GM18502 (cell line): Measurements from ENCODE around the gene ANO4.
"Not testable (repeated sequence)": the region's sequence is repeated elsewhere in the genome, so short reads cannot be mapped to it uniquely, and the experiment has no call there.

ENCODE experiments used
- ATAC-seq: cut with Tn5 transposase; IDR thresholded peaks from one replicate; pipeline ENCODE4 v1.9.1; 2021; ENCODE audit warnings: mild to moderate bottlenecking; ENCODE audit not compliant: unreplicated experiment, poor library complexity

ANO4 gene

GRCh38 chr12:100982511-100983183, 188.1 kb downstream of the ANO4 start:
- ATAC-seq = no peak

- no peak for ATAC-seq
These were observed 190.2 kb downstream of the ANO4 start for GRCh38 chr12:100984796-100985195.

- ATAC-seq = no peak
These were observed 192.3 kb downstream of the ANO4 start for GRCh38 chr12:100986595-100987547.

- ATAC-seq = peak; percentile 97
These were observed 193.3 kb downstream of the ANO4 start for GRCh38 chr12:100987552-100988521.

GRCh38 chr12:100989509-100989908, 194.9 kb downstream of the ANO4 start:
- ATAC-seq = not testable (repeated sequence)

- ATAC-seq = no peak
These were observed 196.5 kb downstream of the ANO4 start for GRCh38 chr12:100991102-100991501.

- ATAC-seq = no peak
These were observed 197.6 kb downstream of the ANO4 start for GRCh38 chr12:100992194-100992593.

GRCh38 chr12:100993916-100994450, 199.4 kb downstream of the ANO4 start:
- no peak for ATAC-seq

- peak; percentile 77 for ATAC-seq
These were observed 200.6 kb downstream of the ANO4 start for GRCh38 chr12:100995201-100995600.

- peak; percentile 78 for ATAC-seq
These were observed 201.2 kb downstream of the ANO4 start for GRCh38 chr12:100995771-100996170.

- peak; percentile 89 for ATAC-seq
These were observed 207.1 kb downstream of the ANO4 start for GRCh38 chr12:101001669-101002068.

- ATAC-seq = no peak
These were observed 208.3 kb downstream of the ANO4 start for GRCh38 chr12:101002696-101003419.

GRCh38 chr12:101004898-101005297, 210.3 kb downstream of the ANO4 start:
- ATAC-seq = no peak

GRCh38 chr12:101009274-101009673, 214.7 kb downstream of the ANO4 start:
- no peak for ATAC-seq

GRCh38 chr12:101010896-101011295, 216.3 kb downstream of the ANO4 start:
- no peak for ATAC-seq

GRCh38 chr12:101013993-101014392, 219.4 kb downstream of the ANO4 start:
- ATAC-seq = no peak

- no peak for ATAC-seq
These were observed 220.5 kb downstream of the ANO4 start for GRCh38 chr12:101015044-101015443.

- no peak for ATAC-seq
These were observed 224.0 kb downstream of the ANO4 start for GRCh38 chr12:101018540-101018939.

GRCh38 chr12:101019201-101019600, 224.6 kb downstream of the ANO4 start:
- ATAC-seq = no peak
